ENCODE measurements around the gene GNAI2.

The GNAI2 gene

DNA sequence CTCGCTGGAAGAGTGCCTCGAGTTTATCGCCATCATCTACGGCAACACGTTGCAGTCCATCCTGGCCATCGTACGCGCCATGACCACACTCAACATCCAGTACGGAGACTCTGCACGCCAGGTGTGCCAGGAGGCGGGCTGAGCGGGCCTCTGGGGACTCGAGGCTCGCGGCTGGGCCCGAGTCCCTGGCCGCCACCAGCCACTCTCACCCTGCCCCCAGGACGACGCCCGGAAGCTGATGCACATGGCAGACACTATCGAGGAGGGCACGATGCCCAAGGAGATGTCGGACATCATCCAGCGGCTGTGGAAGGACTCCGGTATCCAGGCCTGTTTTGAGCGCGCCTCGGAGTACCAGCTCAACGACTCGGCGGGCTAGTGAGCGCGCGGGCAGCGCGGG lies 42.7 kb upstream of the GNAI2 start:
- H3K27ac ChIP-seq, result no peak overlapping the region
- TF ChIP-seq, protein P1, sequence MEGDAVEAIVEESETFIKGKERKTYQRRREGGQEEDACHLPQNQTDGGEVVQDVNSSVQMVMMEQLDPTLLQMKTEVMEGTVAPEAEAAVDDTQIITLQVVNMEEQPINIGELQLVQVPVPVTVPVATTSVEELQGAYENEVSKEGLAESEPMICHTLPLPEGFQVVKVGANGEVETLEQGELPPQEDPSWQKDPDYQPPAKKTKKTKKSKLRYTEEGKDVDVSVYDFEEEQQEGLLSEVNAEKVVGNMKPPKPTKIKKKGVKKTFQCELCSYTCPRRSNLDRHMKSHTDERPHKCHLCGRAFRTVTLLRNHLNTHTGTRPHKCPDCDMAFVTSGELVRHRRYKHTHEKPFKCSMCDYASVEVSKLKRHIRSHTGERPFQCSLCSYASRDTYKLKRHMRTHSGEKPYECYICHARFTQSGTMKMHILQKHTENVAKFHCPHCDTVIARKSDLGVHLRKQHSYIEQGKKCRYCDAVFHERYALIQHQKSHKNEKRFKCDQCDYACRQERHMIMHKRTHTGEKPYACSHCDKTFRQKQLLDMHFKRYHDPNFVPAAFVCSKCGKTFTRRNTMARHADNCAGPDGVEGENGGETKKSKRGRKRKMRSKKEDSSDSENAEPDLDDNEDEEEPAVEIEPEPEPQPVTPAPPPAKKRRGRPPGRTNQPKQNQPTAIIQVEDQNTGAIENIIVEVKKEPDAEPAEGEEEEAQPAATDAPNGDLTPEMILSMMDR (conservative IDR thresholded peaks at IDR 0.05), result no peak

DNA sequence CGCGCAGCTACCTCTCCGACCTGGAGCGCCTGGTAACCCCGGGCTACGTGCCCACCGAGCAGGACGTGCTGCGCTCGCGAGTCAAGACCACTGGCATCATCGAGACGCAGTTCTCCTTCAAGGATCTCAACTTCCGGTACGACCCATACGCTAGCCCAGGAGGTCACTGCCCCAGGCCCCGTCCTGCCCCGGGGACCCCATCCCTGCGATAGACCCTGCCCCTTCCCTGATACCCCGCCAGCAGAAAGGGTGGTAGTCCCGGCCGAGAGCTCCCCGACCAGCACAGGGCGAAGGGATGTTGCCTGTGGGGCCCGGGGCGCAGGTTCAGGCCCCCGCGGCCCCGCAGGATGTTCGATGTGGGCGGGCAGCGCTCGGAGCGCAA lies 42.3 kb upstream of the GNAI2 start:
- H3K27ac ChIP-seq, result no peak overlapping the region
- TF ChIP-seq, protein P1 (conservative IDR thresholded peaks at IDR 0.05), result no peak

DNA sequence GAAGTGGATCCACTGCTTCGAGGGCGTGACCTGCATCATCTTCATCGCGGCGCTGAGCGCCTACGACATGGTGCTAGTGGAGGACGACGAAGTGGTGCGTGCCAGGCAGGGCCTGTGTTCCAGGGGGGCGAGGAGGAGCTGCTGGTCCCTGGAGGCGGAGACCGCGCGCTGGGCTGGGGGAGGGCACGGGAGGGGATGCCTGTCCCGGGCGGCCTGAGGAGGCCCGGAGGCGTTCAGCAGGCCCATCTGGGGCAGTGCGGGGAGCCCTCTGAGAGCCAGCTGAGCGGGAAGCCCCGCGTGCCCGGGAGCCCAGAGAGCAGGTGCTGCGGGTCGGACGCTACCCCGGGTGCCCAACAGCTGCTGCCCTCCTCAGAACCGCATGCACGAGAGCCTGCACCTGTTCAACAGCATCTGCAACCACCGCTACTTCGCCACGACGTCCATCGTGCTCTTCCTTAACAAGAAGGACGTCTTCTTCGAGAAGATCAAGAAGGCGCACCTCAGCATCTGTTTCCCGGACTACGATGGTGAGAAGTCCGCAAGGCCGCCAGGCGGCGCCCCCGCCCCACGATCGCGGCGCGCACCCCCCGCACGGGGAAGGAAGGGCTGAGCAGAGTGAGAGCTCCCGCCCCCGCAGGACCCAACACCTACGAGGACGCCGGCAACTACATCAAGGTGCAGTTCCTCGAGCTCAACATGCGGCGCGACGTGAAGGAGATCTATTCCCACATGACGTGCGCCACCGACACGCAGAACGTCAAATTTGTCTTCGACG lies 41.7 kb upstream of the GNAI2 start:
- H3K27ac ChIP-seq, result no peak overlapping the region
- TF ChIP-seq, protein P1 (conservative IDR thresholded peaks at IDR 0.05), result peak; percentile 77

DNA sequence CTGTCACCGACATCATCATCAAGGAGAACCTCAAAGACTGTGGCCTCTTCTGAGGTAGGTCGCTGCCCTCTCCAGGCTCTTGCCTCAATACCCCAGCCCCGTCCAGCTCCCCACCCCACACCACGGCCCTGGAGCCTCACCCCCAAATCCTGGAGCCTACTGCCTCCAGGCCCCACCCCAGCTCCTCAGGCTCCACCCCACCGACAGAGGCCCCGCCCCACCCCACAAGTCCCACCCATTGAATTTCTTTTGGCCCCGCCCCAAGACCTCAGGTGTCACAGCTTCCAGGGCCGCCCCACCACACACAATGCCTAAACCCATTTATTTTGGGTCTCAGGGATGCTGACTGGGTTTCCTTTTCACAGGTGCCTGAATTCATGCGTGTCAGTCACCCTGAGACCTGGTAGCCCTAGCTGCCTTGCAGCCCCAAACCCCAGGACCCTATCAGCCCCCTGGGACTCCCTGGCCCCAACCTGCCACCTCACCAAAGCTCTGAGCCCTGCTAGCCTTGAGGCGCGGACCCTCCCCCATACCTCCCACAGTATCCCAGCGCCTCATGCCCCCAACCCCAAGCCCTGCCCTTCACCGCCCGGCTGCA lies 41.0 kb upstream of the GNAI2 start:
- TF ChIP-seq, protein P1 (conservative IDR thresholded peaks at IDR 0.05), result no peak

DNA sequence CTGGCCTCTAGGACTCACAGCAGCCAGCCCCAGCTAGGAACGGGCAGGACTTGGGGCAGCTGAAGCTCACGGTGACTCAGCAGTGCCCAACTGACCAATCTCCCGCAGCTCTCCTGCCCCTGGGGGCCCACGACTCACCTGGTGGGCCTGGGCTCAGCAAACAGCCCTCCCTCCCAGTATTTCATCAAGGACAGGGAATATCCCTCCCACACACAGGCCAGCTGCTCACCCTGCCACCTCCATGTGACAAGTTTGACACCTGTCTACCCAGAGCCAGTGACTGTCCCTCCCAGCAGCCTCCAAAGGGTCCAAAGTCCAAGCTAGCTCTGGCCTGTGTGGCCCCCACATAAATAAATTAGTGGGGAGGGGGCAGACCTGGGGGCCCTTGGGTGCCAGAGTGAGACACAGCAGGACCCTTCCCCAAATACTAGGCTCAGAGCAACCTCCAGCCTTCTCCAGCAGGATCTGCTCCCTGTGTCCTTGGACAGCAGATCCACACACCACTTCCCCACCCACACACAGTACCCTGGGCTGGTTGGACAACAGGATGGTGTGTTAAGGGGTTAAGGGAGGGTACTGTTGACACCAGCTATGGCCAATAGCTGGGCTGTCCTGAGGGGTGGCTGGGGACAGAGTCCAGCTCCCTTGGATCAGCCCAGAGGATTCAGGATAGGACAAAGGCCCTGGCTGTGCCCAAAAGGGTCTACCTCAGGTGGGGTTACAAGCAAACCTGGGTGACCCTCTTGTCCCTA lies 40.3 kb upstream of the GNAI2 start:
- TF ChIP-seq, protein P1 (conservative IDR thresholded peaks at IDR 0.05), result no peak
- no peak overlapping the region for H3K27ac ChIP-seq

More for the DNA sequence above, 41.0 kb upstream of the GNAI2 start:
- H3K27ac ChIP-seq, result no peak overlapping the region

DNA sequence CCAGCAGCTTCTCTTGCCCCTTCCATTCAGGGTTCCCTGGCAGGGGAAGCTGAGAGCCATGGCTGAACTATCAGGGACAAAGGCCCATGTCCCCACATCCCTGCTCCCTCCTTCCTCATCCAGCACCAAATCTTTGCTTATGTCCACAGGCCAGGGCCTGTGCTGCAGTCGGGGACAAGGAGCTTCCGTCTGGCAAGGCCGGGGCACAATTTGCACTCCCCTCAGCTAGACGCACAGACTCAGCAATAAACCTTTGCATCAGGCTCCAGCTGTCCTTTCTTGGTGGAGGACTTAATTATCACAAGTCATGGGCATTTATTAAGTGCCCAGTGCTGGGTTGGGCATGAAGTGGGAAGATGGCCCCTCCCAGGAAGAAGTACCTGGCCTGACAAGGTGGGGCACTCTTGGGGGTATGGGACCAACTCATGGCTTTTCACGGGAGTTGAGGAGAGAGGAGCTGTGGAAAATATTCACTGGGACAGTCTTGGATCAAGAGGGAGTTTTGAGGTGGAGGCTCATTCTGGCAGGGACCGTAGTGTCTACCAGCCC lies 39.7 kb upstream of the GNAI2 start:
- TF ChIP-seq, protein P1 (conservative IDR thresholded peaks at IDR 0.05), result no peak
- no peak overlapping the region for H3K27ac ChIP-seq

Measured in VCaP (cell line).